Measurements from ENCODE around the gene C16orf46.

DNA sequence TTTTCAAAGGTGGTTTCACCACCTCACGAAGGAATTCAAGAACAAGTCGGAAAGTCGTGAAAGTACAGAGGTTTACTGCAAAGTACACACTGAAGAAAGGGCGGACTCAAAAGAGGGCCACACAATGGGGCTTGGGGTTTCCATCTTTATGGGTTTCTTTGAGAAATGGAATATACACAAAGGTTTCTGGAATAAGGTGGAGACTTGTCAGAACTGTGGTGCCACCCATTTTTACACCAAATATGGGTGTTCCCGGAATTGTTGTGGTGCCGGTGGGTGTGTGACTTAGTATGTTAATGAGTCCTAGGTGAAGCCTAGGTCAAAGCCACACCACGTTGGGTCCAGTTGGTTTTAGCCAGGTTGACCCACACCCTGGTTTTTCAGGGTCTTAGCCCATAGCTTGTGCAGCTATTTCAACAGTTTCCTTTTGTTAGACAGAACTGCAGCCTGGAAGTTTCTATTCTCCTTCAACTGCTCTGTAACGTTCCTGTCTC is 19.7 kb upstream of the C16orf46 start:
- TF ChIP-seq, protein P1, sequence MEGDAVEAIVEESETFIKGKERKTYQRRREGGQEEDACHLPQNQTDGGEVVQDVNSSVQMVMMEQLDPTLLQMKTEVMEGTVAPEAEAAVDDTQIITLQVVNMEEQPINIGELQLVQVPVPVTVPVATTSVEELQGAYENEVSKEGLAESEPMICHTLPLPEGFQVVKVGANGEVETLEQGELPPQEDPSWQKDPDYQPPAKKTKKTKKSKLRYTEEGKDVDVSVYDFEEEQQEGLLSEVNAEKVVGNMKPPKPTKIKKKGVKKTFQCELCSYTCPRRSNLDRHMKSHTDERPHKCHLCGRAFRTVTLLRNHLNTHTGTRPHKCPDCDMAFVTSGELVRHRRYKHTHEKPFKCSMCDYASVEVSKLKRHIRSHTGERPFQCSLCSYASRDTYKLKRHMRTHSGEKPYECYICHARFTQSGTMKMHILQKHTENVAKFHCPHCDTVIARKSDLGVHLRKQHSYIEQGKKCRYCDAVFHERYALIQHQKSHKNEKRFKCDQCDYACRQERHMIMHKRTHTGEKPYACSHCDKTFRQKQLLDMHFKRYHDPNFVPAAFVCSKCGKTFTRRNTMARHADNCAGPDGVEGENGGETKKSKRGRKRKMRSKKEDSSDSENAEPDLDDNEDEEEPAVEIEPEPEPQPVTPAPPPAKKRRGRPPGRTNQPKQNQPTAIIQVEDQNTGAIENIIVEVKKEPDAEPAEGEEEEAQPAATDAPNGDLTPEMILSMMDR (IDR thresholded peaks at IDR 0.05): no peak
- no peak for TF ChIP-seq EP300 (IDR thresholded peaks at IDR 0.05)
- TF ChIP-seq POLR2AphosphoS5 (IDR thresholded peaks at IDR 0.05): no peak
